GM12865 (cell line): ENCODE data around the gene SFMBT2.

Experiments
- DNase-seq: peaks from one replicate; pipeline ENCODE4 v3.0.0; 2010; ENCODE audit warnings: low read depth
- H3K4me3 ChIP-seq: 2 replicates; pipeline ENCODE4 v1.5.1; 2011; ENCODE audit warnings: mild to moderate bottlenecking, low read depth, low read length, control low read depth
- TF ChIP-seq, protein P1 (sequence below): IDR thresholded peaks from 2 replicates; pipeline ENCODE4 v1.5.1; 2011; ENCODE audit warnings: low read length, control low read depth, low read depth, inconsistent platforms; ENCODE audit not compliant: insufficient read depth; ENCODE audit errors: missing control alignments

SFMBT2 gene

DNA sequence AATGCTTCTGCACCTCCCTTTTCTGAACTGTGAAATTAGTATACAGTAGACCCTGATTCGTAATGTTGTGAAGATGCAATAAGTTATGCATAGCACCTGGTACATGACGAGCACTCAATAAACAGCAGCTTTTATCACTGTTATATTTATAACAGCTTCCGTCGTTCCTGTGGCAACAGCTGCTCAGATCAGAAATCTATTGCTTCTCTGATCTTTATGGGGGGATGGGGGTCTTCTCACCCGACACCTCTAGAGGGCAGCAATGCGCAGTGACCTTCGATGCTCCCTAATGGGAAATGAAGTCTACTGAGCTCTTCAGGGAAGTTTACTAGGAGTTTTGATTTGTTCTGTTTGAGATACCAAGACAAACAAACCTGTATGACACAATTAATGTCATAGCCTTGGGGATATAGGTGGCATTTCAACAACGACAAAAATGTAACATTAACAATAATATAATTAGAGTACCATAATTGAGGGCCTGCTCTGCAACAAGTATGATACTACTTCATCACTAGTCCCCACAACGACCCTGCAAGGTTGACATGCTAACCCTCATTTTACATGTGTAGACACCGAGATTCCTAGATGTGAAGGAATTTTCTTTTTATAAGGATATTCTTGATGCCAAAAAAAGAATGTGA, 289.6 kb downstream of the SFMBT2 start:
- TF ChIP-seq, protein P1, sequence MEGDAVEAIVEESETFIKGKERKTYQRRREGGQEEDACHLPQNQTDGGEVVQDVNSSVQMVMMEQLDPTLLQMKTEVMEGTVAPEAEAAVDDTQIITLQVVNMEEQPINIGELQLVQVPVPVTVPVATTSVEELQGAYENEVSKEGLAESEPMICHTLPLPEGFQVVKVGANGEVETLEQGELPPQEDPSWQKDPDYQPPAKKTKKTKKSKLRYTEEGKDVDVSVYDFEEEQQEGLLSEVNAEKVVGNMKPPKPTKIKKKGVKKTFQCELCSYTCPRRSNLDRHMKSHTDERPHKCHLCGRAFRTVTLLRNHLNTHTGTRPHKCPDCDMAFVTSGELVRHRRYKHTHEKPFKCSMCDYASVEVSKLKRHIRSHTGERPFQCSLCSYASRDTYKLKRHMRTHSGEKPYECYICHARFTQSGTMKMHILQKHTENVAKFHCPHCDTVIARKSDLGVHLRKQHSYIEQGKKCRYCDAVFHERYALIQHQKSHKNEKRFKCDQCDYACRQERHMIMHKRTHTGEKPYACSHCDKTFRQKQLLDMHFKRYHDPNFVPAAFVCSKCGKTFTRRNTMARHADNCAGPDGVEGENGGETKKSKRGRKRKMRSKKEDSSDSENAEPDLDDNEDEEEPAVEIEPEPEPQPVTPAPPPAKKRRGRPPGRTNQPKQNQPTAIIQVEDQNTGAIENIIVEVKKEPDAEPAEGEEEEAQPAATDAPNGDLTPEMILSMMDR = peak; percentile 71
- DNase-seq = peak; percentile 61

DNA sequence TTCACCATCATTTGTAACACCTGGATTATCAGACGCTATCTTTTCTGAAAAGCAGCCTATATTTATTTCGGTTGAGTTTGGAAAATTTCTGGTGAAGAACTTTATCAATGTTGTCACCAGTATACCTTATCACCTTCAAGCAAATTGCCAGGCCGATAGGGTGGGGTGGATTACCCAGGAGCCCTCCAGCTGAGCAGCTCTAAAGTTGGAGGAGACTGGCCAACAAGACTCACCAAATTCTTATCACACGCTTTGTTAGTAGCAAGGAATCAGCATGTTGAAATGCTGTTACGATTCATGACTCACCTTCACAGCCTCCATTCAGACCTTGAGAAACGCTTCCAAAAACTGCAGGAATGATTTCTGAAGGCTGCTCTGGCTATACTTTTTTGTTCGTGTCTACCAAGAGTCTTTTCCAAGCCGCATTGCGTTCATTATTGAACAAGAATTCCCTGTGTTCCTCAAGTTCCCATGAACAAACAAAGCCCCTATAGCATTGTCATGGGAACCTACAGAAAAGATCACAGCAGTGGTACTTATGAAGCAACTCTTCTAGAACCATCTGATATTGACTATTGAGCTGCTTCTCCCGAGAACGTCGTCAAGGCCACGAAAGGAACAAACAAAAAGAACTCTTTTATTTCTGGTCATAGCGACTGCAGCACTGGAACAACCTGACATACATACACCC, 291.4 kb downstream of the SFMBT2 start:
- H3K4me3 ChIP-seq = no peak overlapping the region
- TF ChIP-seq, protein P1 = no peak
- DNase-seq = no peak

More for the DNA sequence above, 289.6 kb downstream of the SFMBT2 start:
- no peak overlapping the region for H3K4me3 ChIP-seq

DNA sequence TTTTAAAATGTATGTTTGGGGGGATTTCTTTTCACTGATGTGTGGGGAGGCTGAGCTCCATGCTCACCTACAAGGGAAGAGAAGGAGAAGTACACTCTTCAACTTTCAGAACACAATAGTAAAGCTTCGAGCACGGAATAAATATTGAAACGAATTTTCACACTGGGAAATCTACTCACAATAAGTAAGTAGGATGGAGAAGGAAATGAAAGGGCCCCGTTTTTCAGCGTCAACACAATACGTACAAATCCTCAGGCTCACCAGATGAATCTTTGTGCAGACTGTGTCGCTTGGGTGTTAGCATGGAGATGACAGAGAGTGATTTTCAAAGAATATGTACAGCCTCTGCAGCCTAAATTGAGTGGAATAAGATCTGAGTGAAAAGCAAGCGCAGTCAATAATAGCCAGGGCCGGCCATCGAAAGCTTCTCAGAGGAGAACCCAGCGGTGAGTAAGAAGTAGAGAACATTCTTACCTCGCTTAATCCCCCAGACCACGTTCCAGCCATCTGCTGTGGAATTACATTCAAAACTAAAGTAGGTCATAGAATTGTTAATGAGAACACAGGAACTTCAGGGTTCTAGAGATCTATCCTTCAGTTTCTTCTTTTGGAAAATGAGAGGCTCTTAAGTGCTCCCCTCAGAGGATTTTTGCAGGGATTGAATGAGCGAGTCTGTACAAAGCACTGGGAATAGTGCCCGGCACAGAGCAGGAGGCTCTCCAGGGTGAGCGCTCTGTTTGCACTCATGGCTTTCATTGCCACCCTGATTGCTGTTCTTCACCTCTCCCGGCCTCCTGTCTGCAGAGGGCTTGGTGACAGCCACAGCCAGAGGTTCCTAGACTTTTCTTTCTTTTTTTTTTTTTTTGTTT, 292.8 kb downstream of the SFMBT2 start:
- TF ChIP-seq, protein P1 = no peak
- no peak overlapping the region for H3K4me3 ChIP-seq
- no peak for DNase-seq

DNA sequence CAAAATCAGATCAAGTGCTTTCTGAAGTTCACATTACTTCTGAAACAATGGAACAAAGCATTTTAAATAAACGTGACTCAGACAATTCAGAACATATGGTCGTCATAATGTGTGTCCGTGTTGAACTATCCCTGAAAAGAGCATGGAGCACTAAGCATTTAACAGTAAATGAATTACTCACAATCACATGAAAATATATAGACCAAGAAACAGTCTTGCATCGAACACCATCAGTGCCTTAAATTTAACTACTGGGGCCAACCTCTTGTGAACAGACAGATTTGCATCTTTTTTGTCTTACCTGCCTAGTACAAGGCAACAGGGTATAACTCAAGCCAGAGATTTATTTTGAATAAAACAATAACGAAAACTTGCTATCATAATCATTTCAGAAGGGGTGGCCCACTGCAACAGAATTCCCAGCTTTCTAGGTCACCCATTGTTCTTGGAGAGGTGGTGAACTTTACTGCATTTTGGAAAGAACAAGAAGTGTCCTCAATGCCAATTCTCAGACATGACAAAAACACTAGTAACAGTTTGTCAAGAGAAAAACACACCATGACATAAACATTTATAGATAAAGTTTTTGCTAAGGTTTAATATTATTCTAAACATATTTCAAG, 293.5 kb downstream of the SFMBT2 start:
- H3K4me3 ChIP-seq = no peak overlapping the region
- no peak for DNase-seq
- TF ChIP-seq, protein P1 = no peak

DNA sequence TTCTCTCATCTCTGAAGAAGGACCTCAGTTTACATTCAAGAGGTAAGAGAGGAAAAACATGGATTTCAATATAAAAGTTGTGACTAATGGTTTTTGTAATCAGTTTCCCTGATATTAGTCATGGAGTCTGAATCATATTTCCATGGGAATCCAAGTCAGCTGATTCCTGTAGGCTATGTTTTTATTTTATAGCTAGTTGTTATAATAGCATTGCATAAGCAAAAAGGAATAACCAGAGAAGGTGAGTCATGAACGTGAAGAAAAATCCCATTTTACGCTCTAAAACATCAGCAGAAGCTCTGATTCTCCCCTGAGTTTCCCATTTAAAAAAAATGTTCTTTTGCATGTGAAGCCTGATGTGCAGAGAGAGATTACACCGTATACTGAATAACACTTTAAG, 299.3 kb downstream of the SFMBT2 start:
- TF ChIP-seq, protein P1 = no peak
- DNase-seq = no peak
- no peak overlapping the region for H3K4me3 ChIP-seq

DNA sequence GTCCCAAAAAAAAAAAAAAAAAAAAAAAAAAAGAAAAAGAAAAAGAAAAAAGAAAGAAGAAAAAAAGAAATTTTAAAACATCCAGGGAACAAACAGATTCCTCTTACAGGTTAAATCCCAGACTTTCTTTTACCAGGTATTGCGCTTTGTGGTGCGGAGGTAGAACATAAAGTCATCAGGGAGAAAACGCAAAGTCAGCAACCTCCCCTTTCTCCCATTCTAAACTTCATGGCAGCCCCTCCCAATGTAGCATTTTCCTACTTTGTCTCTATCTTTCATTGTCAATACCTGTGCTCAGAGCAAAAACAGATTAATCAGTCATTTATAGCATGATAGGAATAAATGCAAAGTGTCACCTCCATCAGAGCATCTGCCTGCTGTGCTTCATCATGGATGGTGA, 299.7 kb downstream of the SFMBT2 start:
- DNase-seq = no peak
- TF ChIP-seq, protein P1 = no peak
- no peak overlapping the region for H3K4me3 ChIP-seq
